SU-DHL-6 (cell line): ENCODE results near the gene ZNF480.

Source experiments
- EZH2phosphoT487 ChIP-seq: fragments of 200-600 bp; sonication (generic), shearing (Covaris generic); conservative IDR thresholded peaks from 2 replicates; pipeline ENCODE4 v1.6.1; 2018; ENCODE audit warnings: mild to moderate bottlenecking, antibody characterized with exemption, low read length, moderate library complexity, mixed read lengths
- TF ChIP-seq, protein P1 (sequence below): fragments of 200-600 bp; sonication (generic); IDR thresholded peaks from one replicate; pipeline ENCODE4 v1.5.1; 2017; ENCODE audit warnings: antibody characterized with exemption, mild to moderate bottlenecking, low read length, moderate library complexity; ENCODE audit not compliant: insufficient read depth, poor library complexity, severe bottlenecking

DNA sequence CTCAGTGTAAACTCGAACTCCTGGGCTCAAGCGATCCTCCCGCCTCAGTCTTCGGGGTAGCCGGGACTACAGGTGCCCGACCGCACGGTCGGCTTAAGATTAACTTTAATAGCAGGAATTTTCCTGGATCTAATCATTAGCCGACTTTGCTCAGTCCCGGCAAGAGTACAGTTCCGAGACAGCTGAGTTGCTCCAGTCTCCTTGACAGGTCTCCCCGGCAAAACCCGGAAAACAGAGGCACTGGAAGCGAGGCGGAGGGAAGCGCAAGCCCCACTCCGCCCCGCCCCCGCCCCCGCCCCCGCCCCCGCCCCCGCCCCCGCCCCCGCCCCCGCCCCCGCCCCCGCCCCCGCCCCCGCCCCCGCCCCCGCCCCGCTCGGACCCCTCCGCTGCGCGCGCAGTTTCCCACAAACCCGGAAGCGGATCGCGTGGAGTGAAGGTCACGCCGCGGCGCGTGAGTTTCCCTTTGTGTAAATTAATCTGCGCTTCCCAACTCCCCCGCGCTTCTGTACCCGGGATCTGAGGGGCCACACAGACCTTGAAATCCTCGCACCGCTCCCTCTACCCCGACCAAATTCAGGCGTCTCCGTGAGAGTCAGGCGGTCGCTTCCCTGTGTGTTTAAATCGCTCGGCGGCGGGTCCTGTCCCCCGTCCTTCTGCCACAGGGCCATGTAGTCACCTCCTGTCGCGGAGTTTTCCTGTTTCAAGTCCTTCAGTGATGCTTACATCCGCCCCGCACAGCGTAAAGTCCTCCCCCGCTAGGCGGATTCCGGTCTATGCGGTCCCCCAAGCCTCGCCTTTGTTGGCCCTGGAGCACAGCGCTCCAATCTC, at the start of gene ZNF480:
- no peak for TF ChIP-seq EZH2phosphoT487
- TF ChIP-seq, protein P1, sequence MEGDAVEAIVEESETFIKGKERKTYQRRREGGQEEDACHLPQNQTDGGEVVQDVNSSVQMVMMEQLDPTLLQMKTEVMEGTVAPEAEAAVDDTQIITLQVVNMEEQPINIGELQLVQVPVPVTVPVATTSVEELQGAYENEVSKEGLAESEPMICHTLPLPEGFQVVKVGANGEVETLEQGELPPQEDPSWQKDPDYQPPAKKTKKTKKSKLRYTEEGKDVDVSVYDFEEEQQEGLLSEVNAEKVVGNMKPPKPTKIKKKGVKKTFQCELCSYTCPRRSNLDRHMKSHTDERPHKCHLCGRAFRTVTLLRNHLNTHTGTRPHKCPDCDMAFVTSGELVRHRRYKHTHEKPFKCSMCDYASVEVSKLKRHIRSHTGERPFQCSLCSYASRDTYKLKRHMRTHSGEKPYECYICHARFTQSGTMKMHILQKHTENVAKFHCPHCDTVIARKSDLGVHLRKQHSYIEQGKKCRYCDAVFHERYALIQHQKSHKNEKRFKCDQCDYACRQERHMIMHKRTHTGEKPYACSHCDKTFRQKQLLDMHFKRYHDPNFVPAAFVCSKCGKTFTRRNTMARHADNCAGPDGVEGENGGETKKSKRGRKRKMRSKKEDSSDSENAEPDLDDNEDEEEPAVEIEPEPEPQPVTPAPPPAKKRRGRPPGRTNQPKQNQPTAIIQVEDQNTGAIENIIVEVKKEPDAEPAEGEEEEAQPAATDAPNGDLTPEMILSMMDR: no peak
